Measurements from ENCODE around the gene SERPINF2.

Gene SERPINF2

GRCh38 chr17:1755827-1756262, 13.2 kb downstream of the SERPINF2 start:
- no peak overlapping the region for H3K9ac ChIP-seq (ENCODE audit: low read length)
- no peaks in the 10 kb centered on the region for H3K79me2 ChIP-seq (ENCODE audit: insufficient read depth, low read length)
- no peaks in the 10 kb centered on the region for H3K9me3 ChIP-seq (ENCODE audit: low read length)
- no peak overlapping the region for H3K4me3 ChIP-seq (ENCODE audit: low read depth, low read length, poor library complexity, severe bottlenecking)
- H3K27ac ChIP-seq (ENCODE audit: low read depth, low read length, poor library complexity, severe bottlenecking): no peak overlapping the region
- no peaks in the 10 kb centered on the region for H3K36me3 ChIP-seq (ENCODE audit: insufficient read depth, low read length)
- no peak for TF ChIP-seq EZH2 (IDR thresholded peaks at IDR 0.05; ENCODE audit: borderline replicate concordance, low read length)
- TF ChIP-seq CTCF (IDR thresholded peaks at IDR 0.05; ENCODE audit: low read length): no peak
- no peak overlapping the region for H2AFZ ChIP-seq (ENCODE audit: low read length)
- peaks cover 5% of the 10 kb centered on the region; the same call in 1 of the 2 replicates for H3K27me3 ChIP-seq (ENCODE audit: insufficient read depth, low read length)
- no peak overlapping the region for H3K4me2 ChIP-seq (ENCODE audit: low read length)
- no peaks in the 10 kb centered on the region for H3F3A ChIP-seq (ENCODE audit: insufficient read depth, low read length)
- H3K4me1 ChIP-seq (ENCODE audit: insufficient read depth, low read length, severe bottlenecking): peaks cover 10% of the 10 kb centered on the region
- H3K9me2 ChIP-seq (ENCODE audit: low read depth, low read length): no peaks in the 10 kb centered on the region
- no peaks in the 10 kb centered on the region for H4K20me1 ChIP-seq (ENCODE audit: insufficient read depth, low read length)

GRCh38 chr17:1758807-1759206, 16.1 kb downstream of the SERPINF2 start:
- Histone ChIP-seq H3K79me2 (ENCODE audit: insufficient read depth, low read length) (no peaks in the 10 kb centered on the region), H3K36me3 (ENCODE audit: insufficient read depth, low read length) (no peaks in the 10 kb centered on the region), H3F3A (ENCODE audit: insufficient read depth, low read length) (no peaks in the 10 kb centered on the region), H3K4me1 (ENCODE audit: insufficient read depth, low read length, severe bottlenecking) (peaks cover 14% of the 10 kb centered on the region), H3K4me2 (ENCODE audit: low read length) (no peak overlapping the region), H3K9me3 (ENCODE audit: low read length) (no peaks in the 10 kb centered on the region), H3K9me2 (ENCODE audit: low read depth, low read length) (no peaks in the 10 kb centered on the region), H4K20me1 (ENCODE audit: insufficient read depth, low read length) (no peaks in the 10 kb centered on the region), H3K4me3 (ENCODE audit: low read depth, low read length, poor library complexity, severe bottlenecking) (no peak overlapping the region), H3K9ac (ENCODE audit: low read length) (no peak overlapping the region), H3K27ac (ENCODE audit: low read depth, low read length, poor library complexity, severe bottlenecking) (no peak overlapping the region), H2AFZ (ENCODE audit: low read length) (no peak overlapping the region), H3K27me3 (ENCODE audit: insufficient read depth, low read length) (peaks cover 5% of the 10 kb centered on the region; the same call in 1 of the 2 replicates)
- TF ChIP-seq EZH2 (IDR thresholded peaks at IDR 0.05; ENCODE audit: borderline replicate concordance, low read length) (no peak), CTCF (IDR thresholded peaks at IDR 0.05; ENCODE audit: low read length) (no peak)

GRCh38 chr17:1759529-1759928, 16.9 kb downstream of the SERPINF2 start:
- Histone ChIP-seq H3K79me2 (ENCODE audit: insufficient read depth, low read length) (no peaks in the 10 kb centered on the region), H3K27me3 (ENCODE audit: insufficient read depth, low read length) (peaks cover 5% of the 10 kb centered on the region; the same call in 1 of the 2 replicates), H3K4me3 (ENCODE audit: low read depth, low read length, poor library complexity, severe bottlenecking) (no peak overlapping the region), H3K4me1 (ENCODE audit: insufficient read depth, low read length, severe bottlenecking) (peaks cover 21% of the 10 kb centered on the region), H3K4me2 (ENCODE audit: low read length) (no peak overlapping the region), H2AFZ (ENCODE audit: low read length) (no peak overlapping the region), H3K9me3 (ENCODE audit: low read length) (no peaks in the 10 kb centered on the region), H3F3A (ENCODE audit: insufficient read depth, low read length) (no peaks in the 10 kb centered on the region), H3K9ac (ENCODE audit: low read length) (no peak overlapping the region), H4K20me1 (ENCODE audit: insufficient read depth, low read length) (no peaks in the 10 kb centered on the region), H3K27ac (ENCODE audit: low read depth, low read length, poor library complexity, severe bottlenecking) (no peak overlapping the region), H3K9me2 (ENCODE audit: low read depth, low read length) (no peaks in the 10 kb centered on the region), H3K36me3 (ENCODE audit: insufficient read depth, low read length) (no peaks in the 10 kb centered on the region)
- TF ChIP-seq CTCF (IDR thresholded peaks at IDR 0.05; ENCODE audit: low read length) (no peak), EZH2 (IDR thresholded peaks at IDR 0.05; ENCODE audit: borderline replicate concordance, low read length) (no peak)
